CD4-positive, alpha-beta T cell (primary cell): ENCODE data around the gene EGFLAM. TPM values are rescaled to one million over a fixed set of nuclear protein-coding genes. Genes with fewer than 3 reads are reported as not detected.

ENCODE experiments used
- ATAC-seq: fragments of 200-7000 bp; cut with Tn5 transposase; one replicate; pipeline ENCODE4 v1.10.0; 2022; ENCODE audit warnings: mild to moderate bottlenecking; ENCODE audit not compliant: poor library complexity
- CTCF ChIA-PET: fragments of 350-600 bp; sonication (Branson Sonifier 250); formaldehyde crosslinking; loops from one replicate; lab custom pipeline; 2021; ENCODE audit warnings: antibody characterized with exemption, inconsistent platforms; lab: Charles Lee
- POLR2A ChIA-PET: fragments of 350-600 bp; sonication (Branson Sonifier 250); formaldehyde crosslinking; loops from one replicate; lab custom pipeline; 2021; ENCODE audit warnings: antibody characterized with exemption, inconsistent platforms; lab: Charles Lee
- DNase-seq, 14 experiments: peaks; one replicate each; pipeline ENCODE4 v3.0.0-alpha.2; 2013 to 2020; ENCODE audit warnings: mixed read lengths in 2 of 14
- H3K27ac ChIP-seq, 2 donors: one replicate each; pipeline versions ENCODE4 v1.5.1 to v1.7.0; 2013; ENCODE audit warnings: low read length in 2 of 2, low read depth in 1 of 2, mild to moderate bottlenecking in 1 of 2
- H3K27me3 ChIP-seq, 2 experiments: 1 replicate in 1 of 2; 2 replicates in 1 of 2; pipeline versions ENCODE4 v1.6.1 to v1.7.0; 2013; ENCODE audit warnings: low read length in 2 of 2, control low read depth in 1 of 2, mild to moderate bottlenecking in 1 of 2, moderate library complexity in 1 of 2; ENCODE audit not compliant: insufficient read depth in 2 of 2, control insufficient read depth in 1 of 2
- H3K36me3 ChIP-seq: one replicate; pipeline ENCODE4 v1.6.1; 2013; ENCODE audit warnings: low read length, control low read depth; ENCODE audit not compliant: insufficient read depth
- H3K4me1 ChIP-seq: one replicate; pipeline ENCODE4 v1.6.1; 2013; ENCODE audit warnings: low read length, control low read depth; ENCODE audit not compliant: insufficient read depth
- H3K4me3 ChIP-seq: one replicate; pipeline ENCODE4 v1.5.1; 2013; ENCODE audit warnings: mild to moderate bottlenecking, low read length, moderate library complexity
- H3K9me3 ChIP-seq, 2 experiments: 1 replicate in 1 of 2; 2 replicates in 1 of 2; pipeline versions ENCODE4 v1.6.1 to v1.7.0; 2013; ENCODE audit warnings: low read length in 2 of 2, mild to moderate bottlenecking in 2 of 2, control low read depth in 1 of 2, moderate library complexity in 1 of 2; ENCODE audit not compliant: control insufficient read depth in 1 of 2, insufficient read depth in 1 of 2
- H3K27ac Mint-ChIP-seq: one replicate; pipeline ENCODE4 v1.8.0; 2020; ENCODE audit warnings: mixed read lengths
- H3K27me3 Mint-ChIP-seq: one replicate; pipeline ENCODE4 v1.8.0; 2021; ENCODE audit warnings: mixed read lengths
- H3K36me3 Mint-ChIP-seq: one replicate; pipeline ENCODE4 v1.8.0; 2021; ENCODE audit warnings: low read depth, mixed read lengths
- H3K4me1 Mint-ChIP-seq: one replicate; pipeline ENCODE4 v1.8.0; 2021; ENCODE audit warnings: low read depth, mixed read lengths
- H3K4me3 Mint-ChIP-seq: one replicate; pipeline ENCODE4 v1.8.0; 2020; ENCODE audit warnings: mild to moderate bottlenecking, mixed read lengths
- H3K9me3 Mint-ChIP-seq: one replicate; pipeline ENCODE4 v1.8.0; 2020; ENCODE audit warnings: mixed read lengths
- intact Hi-C, 2 experiments: fragments of 100-400 bp; cut with DNase I in 1 of 2; cut with micrococcal nuclease in 1 of 2; formaldehyde crosslinking; loops; one replicate each; pipeline versions ENCODE4 v1.15.1 to v1.9.0; 2023 to 2025; cut with DNase I, micrococcal nuclease
- total RNA-seq, 174 experiments: library from RNA in 2 of 174; stranded (reverse) in 2 of 174; gene quantifications; one replicate each; pipeline ENCODE4 v1.2.3 and lab custom pipeline; 2021 to 2026
- TF ChIP-seq, protein P1 (sequence below): fragments of 200-600 bp; IDR thresholded peaks from one replicate; pipeline ENCODE4 v1.8.0; 2022; ENCODE audit warnings: antibody characterized with exemption, mild to moderate bottlenecking

Gene EGFLAM
- total RNA-seq, 2 experiments from 2014 or later: not detected

DNA sequence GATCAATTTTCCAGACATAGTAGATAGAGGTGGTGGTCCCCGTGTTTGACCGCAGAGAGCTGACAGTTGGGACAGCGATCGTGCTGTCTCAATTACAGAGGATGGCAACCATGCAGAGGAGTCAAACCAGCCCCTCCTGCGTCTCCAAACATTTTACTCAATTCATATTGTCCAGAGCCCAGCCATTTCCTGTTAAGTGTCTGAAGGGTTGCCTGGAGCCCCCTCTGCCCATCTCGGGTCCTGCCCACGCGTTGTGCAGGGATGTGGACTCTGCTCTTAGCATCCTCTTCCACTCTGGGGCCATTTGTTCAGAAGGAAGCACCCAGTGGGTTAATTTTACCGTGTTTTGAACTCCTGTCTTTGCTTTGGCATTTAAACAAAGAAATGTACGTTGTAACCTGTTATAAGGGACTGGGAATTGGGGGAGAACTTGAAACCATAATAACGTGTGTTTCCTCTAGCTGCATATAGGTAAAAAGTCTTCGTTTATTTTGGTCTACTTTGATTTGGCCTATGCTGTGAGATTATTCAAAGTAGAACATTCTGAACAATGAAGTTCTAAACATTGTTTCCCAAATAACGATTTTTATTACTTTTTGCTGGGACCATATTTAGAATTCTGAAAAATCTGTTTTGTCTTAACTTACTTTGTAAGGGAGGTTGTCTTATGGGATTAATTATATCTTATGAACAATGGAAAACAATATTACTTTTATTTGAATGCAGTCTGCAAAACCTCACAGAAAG lies 876 bp downstream of the EGFLAM start:
- DNase-seq (no peak), ATAC-seq (no peak)
- Histone ChIP-seq H3K27me3 (peaks cover 40 to 73% of the 10 kb centered on the region in 2 experiments), H3K9me3 (peaks cover 0 to 19% of the 10 kb centered on the region in 2 experiments), H3K36me3 (no peaks in the 10 kb centered on the region), H3K4me1 (peaks cover 16% of the 10 kb centered on the region), H3K4me3 (no peak overlapping the region), H3K27ac (no peak overlapping the region)
- no peak overlapping the region for H3K27ac Mint-ChIP-seq
- peaks cover 17% of the 10 kb centered on the region for H3K4me1 Mint-ChIP-seq
- H3K36me3 Mint-ChIP-seq: no peaks in the 10 kb centered on the region
- intact Hi-C loops: no loop called here
- TF ChIP-seq, protein P1, sequence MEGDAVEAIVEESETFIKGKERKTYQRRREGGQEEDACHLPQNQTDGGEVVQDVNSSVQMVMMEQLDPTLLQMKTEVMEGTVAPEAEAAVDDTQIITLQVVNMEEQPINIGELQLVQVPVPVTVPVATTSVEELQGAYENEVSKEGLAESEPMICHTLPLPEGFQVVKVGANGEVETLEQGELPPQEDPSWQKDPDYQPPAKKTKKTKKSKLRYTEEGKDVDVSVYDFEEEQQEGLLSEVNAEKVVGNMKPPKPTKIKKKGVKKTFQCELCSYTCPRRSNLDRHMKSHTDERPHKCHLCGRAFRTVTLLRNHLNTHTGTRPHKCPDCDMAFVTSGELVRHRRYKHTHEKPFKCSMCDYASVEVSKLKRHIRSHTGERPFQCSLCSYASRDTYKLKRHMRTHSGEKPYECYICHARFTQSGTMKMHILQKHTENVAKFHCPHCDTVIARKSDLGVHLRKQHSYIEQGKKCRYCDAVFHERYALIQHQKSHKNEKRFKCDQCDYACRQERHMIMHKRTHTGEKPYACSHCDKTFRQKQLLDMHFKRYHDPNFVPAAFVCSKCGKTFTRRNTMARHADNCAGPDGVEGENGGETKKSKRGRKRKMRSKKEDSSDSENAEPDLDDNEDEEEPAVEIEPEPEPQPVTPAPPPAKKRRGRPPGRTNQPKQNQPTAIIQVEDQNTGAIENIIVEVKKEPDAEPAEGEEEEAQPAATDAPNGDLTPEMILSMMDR: no peak
- H3K9me3 Mint-ChIP-seq: no peaks in the 10 kb centered on the region
- ChIA-PET POLR2A (no interaction called here), CTCF (no interaction called here)
- H3K4me3 Mint-ChIP-seq: no peak overlapping the region
- peaks cover 88% of the 10 kb centered on the region for H3K27me3 Mint-ChIP-seq

DNA sequence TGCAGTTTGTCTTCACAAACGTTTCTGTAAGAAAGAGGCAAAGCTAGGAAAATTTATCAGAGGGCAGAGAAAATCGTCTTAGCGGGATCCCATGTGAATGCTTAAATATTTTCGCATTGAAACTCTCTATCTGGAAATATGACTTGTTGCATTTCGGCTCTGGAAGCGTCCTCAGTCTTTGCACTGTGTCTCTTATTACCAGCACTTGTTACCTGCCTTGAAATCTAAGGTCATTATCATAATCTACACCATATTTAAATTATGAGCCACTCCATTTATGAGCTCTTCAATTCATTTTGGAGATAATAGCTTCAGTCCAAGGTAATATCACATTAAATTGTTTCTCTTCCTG lies 1.4 kb downstream of the EGFLAM start:
- intact Hi-C loops: no loop called here
- no peak for ATAC-seq

DNA sequence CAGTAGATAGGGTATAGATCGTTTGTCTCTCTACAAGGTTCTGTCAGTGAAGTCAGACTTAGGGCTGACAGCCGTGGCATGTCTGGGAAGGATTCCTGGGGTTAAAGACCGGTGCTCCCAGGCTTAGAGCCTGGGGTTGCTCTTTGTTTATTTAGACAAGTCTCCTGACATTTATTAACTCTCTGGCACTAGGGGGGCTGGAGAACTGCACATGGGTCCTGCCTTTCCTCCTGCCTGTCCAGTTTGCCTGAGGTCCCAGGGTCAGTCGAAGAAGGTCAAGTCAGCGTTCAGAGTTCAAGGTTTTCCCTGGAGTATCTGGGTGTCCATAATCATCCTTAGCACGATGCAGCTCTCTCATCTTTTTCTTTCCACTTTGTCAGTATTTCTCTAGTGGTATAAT lies 5.6 kb downstream of the EGFLAM start:
- TF ChIP-seq, protein P1: no peak
- Histone ChIP-seq H3K9me3 (peaks cover 0 to 4% of the 10 kb centered on the region in 2 experiments), H3K4me3 (no peak overlapping the region), H3K36me3 (no peaks in the 10 kb centered on the region), H3K4me1 (no peaks in the 10 kb centered on the region), H3K27me3 (peaks cover 19 to 58% of the 10 kb centered on the region in 2 experiments), H3K27ac (no peak overlapping the region)
- H3K36me3 Mint-ChIP-seq: no peaks in the 10 kb centered on the region
- H3K9me3 Mint-ChIP-seq: no peaks in the 10 kb centered on the region
- no peak overlapping the region for H3K27ac Mint-ChIP-seq
- ATAC-seq (no peak), DNase-seq (no peak)
- intact Hi-C loops: no loop called here
- CTCF ChIA-PET: no interaction called here
- H3K4me3 Mint-ChIP-seq: no peak overlapping the region
- POLR2A ChIA-PET: no interaction called here
- peaks cover 4% of the 10 kb centered on the region for H3K4me1 Mint-ChIP-seq
- peaks cover 84% of the 10 kb centered on the region for H3K27me3 Mint-ChIP-seq

More for the DNA sequence above, 1.4 kb downstream of the EGFLAM start:
- POLR2A ChIA-PET: no interaction called here
- no peaks in the 10 kb centered on the region for H3K9me3 Mint-ChIP-seq
- DNase-seq: no peak
- Histone ChIP-seq H3K27me3 (peaks cover 42 to 78% of the 10 kb centered on the region in 2 experiments), H3K27ac (no peak overlapping the region), H3K9me3 (peaks cover 0 to 19% of the 10 kb centered on the region in 2 experiments), H3K4me1 (peaks cover 16% of the 10 kb centered on the region), H3K36me3 (no peaks in the 10 kb centered on the region), H3K4me3 (no peak overlapping the region)
- TF ChIP-seq, protein P1: no peak
- H3K36me3 Mint-ChIP-seq: no peaks in the 10 kb centered on the region
- no peak overlapping the region for H3K27ac Mint-ChIP-seq
- no peak overlapping the region for H3K4me3 Mint-ChIP-seq
- peaks cover 88% of the 10 kb centered on the region for H3K27me3 Mint-ChIP-seq
- H3K4me1 Mint-ChIP-seq: peaks cover 17% of the 10 kb centered on the region
- CTCF ChIA-PET: no interaction called here
